ENCODE results near the gene HOXC10.

GRCh38 chr12:54031480-54031879 is 46.5 kb downstream of the HOXC10 start:
- TF ChIP-seq CTCF (IDR thresholded peaks at IDR 0.05) (no peak), EZH2 (IDR thresholded peaks at IDR 0.05; ENCODE audit: borderline replicate concordance, insufficient read depth, low read depth, low read length, poor library complexity, severe bottlenecking) (no peak)
